CD4-positive, CD25-positive, alpha-beta regulatory T cell (primary cell): ENCODE results near the gene PFDN4. TPM values are rescaled to one million over a fixed set of nuclear protein-coding genes. Genes with fewer than 3 reads are reported as not detected.

Experiments used
- ATAC-seq, 2 donors: fragments of 150-1000 bp; cut with Tn5 transposase; one replicate each; pipeline ENCODE4 v1.10.0; 2021; ENCODE audit warnings: low read depth in 2 of 2, moderate number of reproducible peaks in 2 of 2, moderate library complexity in 1 of 2
- DNase-seq, 3 donors: peaks; one replicate each; pipeline versions ENCODE4 v3.0.0 to v3.0.0-alpha.2; 2012 to 2022; ENCODE audit warnings: mixed read lengths in 1 of 3
- H3K27ac ChIP-seq: one replicate; pipeline ENCODE4 v1.7.0; 2013; ENCODE audit warnings: mild to moderate bottlenecking, low read length; ENCODE audit not compliant: insufficient read depth, poor library complexity, severe bottlenecking
- H3K27me3 ChIP-seq: one replicate; pipeline ENCODE4 v1.7.0; 2013; ENCODE audit warnings: low read length; ENCODE audit not compliant: control insufficient read depth, insufficient read depth
- H3K36me3 ChIP-seq: one replicate; pipeline ENCODE4 v1.7.0; 2013; ENCODE audit warnings: mild to moderate bottlenecking, low read length, moderate library complexity; ENCODE audit not compliant: control insufficient read depth, insufficient read depth
- H3K4me1 ChIP-seq: 2 replicates; pipeline ENCODE4 v1.7.0; 2013; ENCODE audit warnings: mild to moderate bottlenecking, low read length; ENCODE audit not compliant: insufficient read depth, control insufficient read depth, poor library complexity, severe bottlenecking
- H3K4me3 ChIP-seq: one replicate; pipeline ENCODE4 v1.7.0; 2013; ENCODE audit warnings: low read depth, mild to moderate bottlenecking, low read length, moderate library complexity
- H3K9me3 ChIP-seq, 2 experiments: 1 replicate in 1 of 2; 2 replicates in 1 of 2; pipeline ENCODE4 v1.7.0; 2013; ENCODE audit warnings: low read length in 2 of 2, mild to moderate bottlenecking in 1 of 2, moderate library complexity in 1 of 2; ENCODE audit not compliant: control insufficient read depth in 2 of 2
- H3K27ac Mint-ChIP-seq, 3 donors: one replicate each; pipeline ENCODE4 v1.8.0; 2020 to 2022; ENCODE audit warnings: mild to moderate bottlenecking in 3 of 3, mixed read lengths in 3 of 3, moderate library complexity in 2 of 3
- H3K27me3 Mint-ChIP-seq: one replicate; pipeline ENCODE4 v1.8.0; 2022; ENCODE audit warnings: mild to moderate bottlenecking, mixed read lengths
- H3K36me3 Mint-ChIP-seq: one replicate; pipeline ENCODE4 v1.8.0; 2020; ENCODE audit warnings: mixed read lengths
- H3K4me1 Mint-ChIP-seq, 4 donors: one replicate each; pipeline ENCODE4 v1.8.0; 2020 to 2022; ENCODE audit warnings: mixed read lengths in 4 of 4, mild to moderate bottlenecking in 1 of 4
- H3K4me3 Mint-ChIP-seq, 4 donors: one replicate each; pipeline ENCODE4 v1.8.0; 2020 to 2022; ENCODE audit warnings: mild to moderate bottlenecking in 4 of 4, mixed read lengths in 4 of 4, moderate library complexity in 3 of 4
- H3K9me3 Mint-ChIP-seq, 7 donors: one replicate each; pipeline ENCODE4 v1.8.0; 2020 to 2022; ENCODE audit warnings: mixed read lengths in 7 of 7, mild to moderate bottlenecking in 3 of 7, moderate library complexity in 2 of 7
- polyA plus RNA-seq, 4 donors: library from polyadenylated mRNA; unstranded; fragments of 300-500 nt; fragmentation: Illumina TruSeq; gene quantifications; one replicate each; pipeline ENCODE4 v1.2.3, GENCODE V29; 2021
- total RNA-seq: library from RNA; stranded (reverse); gene quantifications from one replicate; pipeline ENCODE4 v1.2.3, GENCODE V29; 2022

Gene PFDN4
- total and polyA plus RNA-seq, 5 donors from 2014 or later = 28.6 to 94.6 (median 74.8) TPM

DNA sequence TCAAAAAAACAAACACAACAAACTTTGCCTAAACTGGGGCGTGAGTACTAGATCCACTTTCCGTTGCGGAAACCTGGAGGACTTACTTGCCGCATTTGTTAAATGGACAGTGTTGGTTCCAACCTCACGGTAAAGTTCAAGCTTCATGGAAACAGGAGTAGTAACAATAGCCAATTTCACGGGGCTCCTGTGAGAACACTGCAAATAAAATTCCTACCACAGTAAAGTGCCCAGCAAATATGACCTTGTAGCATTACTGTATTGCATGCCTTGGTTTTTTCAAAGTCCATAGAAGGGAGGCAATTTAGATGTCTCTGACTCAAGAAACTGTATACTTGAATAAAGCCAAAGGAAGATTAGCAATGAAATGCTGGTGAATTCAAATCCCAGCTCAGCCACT, 30.5 kb upstream of the PFDN4 start:
- ATAC-seq (no peak), DNase-seq (no peak)
- no peaks in the 10 kb centered on the region for H3K36me3 Mint-ChIP-seq
- no peaks in the 10 kb centered on the region for H3K9me3 Mint-ChIP-seq
- peaks cover 43% of the 10 kb centered on the region for H3K27me3 Mint-ChIP-seq
- H3K9me3 ChIP-seq = no peaks in the 10 kb centered on the region
- peaks cover 11% of the 10 kb centered on the region for H3K4me1 ChIP-seq
- peaks cover 21% of the 10 kb centered on the region for H3K27me3 ChIP-seq
- H3K4me3 Mint-ChIP-seq = no peak overlapping the region
- no peak overlapping the region for H3K27ac Mint-ChIP-seq
- no peaks in the 10 kb centered on the region for H3K36me3 ChIP-seq
- H3K4me3 ChIP-seq = no peak overlapping the region
- no peak overlapping the region for H3K27ac ChIP-seq
- H3K4me1 Mint-ChIP-seq = peaks cover 0 to 23% (median 6%) of the 10 kb centered on the region in 4 donors

DNA sequence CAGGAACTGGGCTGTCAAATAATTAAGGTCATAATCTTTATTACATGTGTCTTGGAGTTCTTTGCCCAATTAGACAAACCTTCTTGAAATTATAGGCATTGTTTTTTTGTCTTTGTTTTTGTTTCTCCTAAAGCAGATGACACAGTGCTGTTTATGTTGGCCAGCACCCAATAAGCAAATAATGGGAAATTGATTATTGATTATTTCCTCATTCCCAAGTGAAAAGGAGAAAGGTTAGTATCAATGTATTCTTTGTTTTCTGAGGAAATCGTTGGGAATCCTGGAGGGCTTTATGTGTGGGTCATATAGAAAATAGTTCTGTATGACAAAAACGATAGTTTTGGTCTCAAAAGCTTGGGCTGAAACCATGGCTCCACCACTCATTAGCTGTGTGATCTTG, 29.6 kb upstream of the PFDN4 start:
- peaks cover 16% of the 10 kb centered on the region for H3K27me3 ChIP-seq
- H3K36me3 ChIP-seq = no peaks in the 10 kb centered on the region
- Mint-ChIP-seq H3K9me3 (no peaks in the 10 kb centered on the region), H3K27me3 (peaks cover 41% of the 10 kb centered on the region), H3K4me3 (no peak overlapping the region), H3K36me3 (no peaks in the 10 kb centered on the region), H3K4me1 (peaks cover 0 to 14% (median 6%) of the 10 kb centered on the region in 4 donors), H3K27ac (no peak overlapping the region)
- ATAC-seq = no peak
- DNase-seq = no peak
- H3K4me1 ChIP-seq = peaks cover 3% of the 10 kb centered on the region
- H3K9me3 ChIP-seq = no peaks in the 10 kb centered on the region
- H3K4me3 ChIP-seq = no peak overlapping the region
- H3K27ac ChIP-seq = no peak overlapping the region

DNA sequence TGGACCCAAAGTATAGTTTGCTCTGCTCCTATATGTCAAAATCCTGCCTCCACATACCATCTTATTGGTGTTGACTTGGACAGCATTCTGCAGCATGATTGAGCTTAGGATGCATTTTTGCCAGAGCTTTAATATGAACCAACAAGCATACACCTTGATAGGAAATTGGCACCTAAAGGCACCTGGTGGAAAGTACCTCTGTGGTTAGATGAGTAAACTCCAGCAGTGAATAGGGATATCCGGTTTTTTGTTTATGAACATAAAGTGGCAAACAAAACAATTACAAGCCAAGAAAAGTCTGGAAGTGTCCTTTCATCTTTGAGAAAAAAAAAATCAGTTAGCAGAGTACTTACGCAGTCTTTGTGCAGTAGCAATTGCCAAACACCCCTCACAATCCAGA, 27.9 kb upstream of the PFDN4 start:
- no peaks in the 10 kb centered on the region for H3K9me3 ChIP-seq
- H3K27ac ChIP-seq = no peak overlapping the region
- no peak for DNase-seq
- no peak overlapping the region for H3K4me3 ChIP-seq
- Mint-ChIP-seq H3K36me3 (no peaks in the 10 kb centered on the region), H3K9me3 (no peaks in the 10 kb centered on the region), H3K27me3 (peaks cover 30% of the 10 kb centered on the region), H3K4me1 (peaks cover 0 to under 1% (median 0%) of the 10 kb centered on the region in 4 donors), H3K27ac (no peak overlapping the region), H3K4me3 (no peak overlapping the region)
- no peak for ATAC-seq
- H3K27me3 ChIP-seq = peaks cover 16% of the 10 kb centered on the region
- H3K4me1 ChIP-seq = no peaks in the 10 kb centered on the region
- no peaks in the 10 kb centered on the region for H3K36me3 ChIP-seq

DNA sequence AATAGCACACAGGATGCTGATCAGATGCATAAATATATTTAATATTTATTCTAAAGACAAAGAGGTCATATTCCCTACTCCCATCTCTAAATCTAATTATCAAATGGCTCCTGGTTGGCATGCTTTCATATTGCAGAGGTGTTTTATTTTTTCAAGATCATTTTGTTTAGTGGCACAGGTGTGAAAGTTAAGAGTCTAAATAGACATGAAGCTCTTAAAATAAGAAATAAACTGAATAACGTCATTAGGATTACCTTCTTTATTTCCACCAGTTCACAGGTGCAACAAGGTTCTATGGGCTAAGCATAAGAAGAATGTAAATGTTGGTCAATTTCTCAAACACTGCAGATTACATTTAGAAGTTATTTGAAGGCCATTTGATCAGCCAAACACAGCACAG, 27.0 kb upstream of the PFDN4 start:
- Mint-ChIP-seq H3K4me1 (no peaks in the 10 kb centered on the region), H3K27ac (no peak overlapping the region), H3K27me3 (peaks cover 20% of the 10 kb centered on the region), H3K4me3 (no peak overlapping the region), H3K9me3 (no peaks in the 10 kb centered on the region), H3K36me3 (no peaks in the 10 kb centered on the region)
- Histone ChIP-seq H3K4me1 (no peaks in the 10 kb centered on the region), H3K4me3 (no peak overlapping the region), H3K27ac (no peak overlapping the region), H3K27me3 (peaks cover 12% of the 10 kb centered on the region), H3K36me3 (no peaks in the 10 kb centered on the region), H3K9me3 (no peaks in the 10 kb centered on the region)
- ATAC-seq (no peak), DNase-seq (no peak)

DNA sequence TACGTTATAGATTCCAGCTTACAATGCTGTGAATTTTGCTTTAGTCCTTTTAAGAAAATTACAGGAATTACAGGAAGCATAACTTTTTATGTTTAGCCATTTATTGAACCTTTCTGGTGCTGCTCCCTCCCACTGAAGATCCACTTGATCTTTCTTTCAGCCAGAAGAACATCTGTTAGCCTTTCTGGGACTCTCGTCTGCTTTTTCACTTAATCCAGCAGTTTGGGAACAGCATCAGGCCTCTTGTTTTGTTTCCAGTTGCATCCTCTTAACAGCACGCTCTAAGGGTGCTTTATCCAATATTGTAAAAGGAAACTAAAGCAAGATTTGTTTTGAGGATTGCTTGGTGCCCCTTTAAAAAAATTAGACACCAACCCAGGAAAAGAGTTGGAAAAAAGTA, 23.8 kb upstream of the PFDN4 start:
- Histone ChIP-seq H3K36me3 (no peaks in the 10 kb centered on the region), H3K4me1 (no peaks in the 10 kb centered on the region), H3K4me3 (no peak overlapping the region), H3K9me3 (no peaks in the 10 kb centered on the region), H3K27ac (no peak overlapping the region), H3K27me3 (peaks cover 8% of the 10 kb centered on the region)
- ATAC-seq (no peak), DNase-seq (no peak)
- Mint-ChIP-seq H3K36me3 (no peaks in the 10 kb centered on the region), H3K27ac (no peak overlapping the region), H3K4me3 (no peak overlapping the region), H3K9me3 (no peaks in the 10 kb centered on the region), H3K4me1 (no peaks in the 10 kb centered on the region), H3K27me3 (peaks cover 6% of the 10 kb centered on the region)

DNA sequence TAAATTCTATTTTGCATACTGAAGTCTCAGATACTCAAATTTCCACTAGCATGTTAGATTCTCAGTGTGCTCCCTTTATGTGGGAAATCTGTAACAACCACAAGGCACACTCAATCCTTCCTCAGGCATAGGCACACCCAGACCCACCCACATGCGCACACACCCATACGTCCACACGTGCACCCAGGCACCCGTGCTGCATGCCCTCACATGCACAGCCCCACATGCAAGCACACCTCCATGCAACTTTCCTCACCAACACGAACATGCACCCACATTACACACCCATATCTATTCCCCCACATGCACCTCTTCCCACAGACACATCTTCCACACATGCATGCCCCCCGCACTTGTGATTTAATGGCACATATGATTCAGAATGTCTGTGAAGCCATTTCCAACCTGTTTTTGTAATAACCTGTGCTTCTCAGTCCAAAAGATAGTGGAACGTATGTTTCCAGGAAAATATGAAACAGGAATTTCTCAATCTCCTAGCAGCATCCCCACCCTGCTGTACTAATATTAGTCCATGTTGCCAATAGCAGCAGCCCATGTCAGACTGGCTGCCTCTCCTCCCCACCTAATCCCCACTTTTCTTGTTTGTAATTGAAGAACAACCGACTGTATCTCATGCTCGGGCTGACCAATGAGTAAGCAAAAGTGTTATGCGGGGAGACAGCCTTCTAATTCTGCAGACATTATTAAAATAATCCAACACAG, 22.8 kb upstream of the PFDN4 start:
- Mint-ChIP-seq H3K9me3 (no peaks in the 10 kb centered on the region), H3K27ac (no peak overlapping the region), H3K36me3 (no peaks in the 10 kb centered on the region), H3K4me3 (no peak overlapping the region), H3K27me3 (peaks cover 6% of the 10 kb centered on the region), H3K4me1 (no peaks in the 10 kb centered on the region)
- Histone ChIP-seq H3K36me3 (no peaks in the 10 kb centered on the region), H3K4me1 (no peaks in the 10 kb centered on the region), H3K27me3 (peaks cover 4% of the 10 kb centered on the region), H3K4me3 (no peak overlapping the region), H3K9me3 (no peaks in the 10 kb centered on the region), H3K27ac (no peak overlapping the region)
- DNase-seq = no peak
- no peak for ATAC-seq

DNA sequence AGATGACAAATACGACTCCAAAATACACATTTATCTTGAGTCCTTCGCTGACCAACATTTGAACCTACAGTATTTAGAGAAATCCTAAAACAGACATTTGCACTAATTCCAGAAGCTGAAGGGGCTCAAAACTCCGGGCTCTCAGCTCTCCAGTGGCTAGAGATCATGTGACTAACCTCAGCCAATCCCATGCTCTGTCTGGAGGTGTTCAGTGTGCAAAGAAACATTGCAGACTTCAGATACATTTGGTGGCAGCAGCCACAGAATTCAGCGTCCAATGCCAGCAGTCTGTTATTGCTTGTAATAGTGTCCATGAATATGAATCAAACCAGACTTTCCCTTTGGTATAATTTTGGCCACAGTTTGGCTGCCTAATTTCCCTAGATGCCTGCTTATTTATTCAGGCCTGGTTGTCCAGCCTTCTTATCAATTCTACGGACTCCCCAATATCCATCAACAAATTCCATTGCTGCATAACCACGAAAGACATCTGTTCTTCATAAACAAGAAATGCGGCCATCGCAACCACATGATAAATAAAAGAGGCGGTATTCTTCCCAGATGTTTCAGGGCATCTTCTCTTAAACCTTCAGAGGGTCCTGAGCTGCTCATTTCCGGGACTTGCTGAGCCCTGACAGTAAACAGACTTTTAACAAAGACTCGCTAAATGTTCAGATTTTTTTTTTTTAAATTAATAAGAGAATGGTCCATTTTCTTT, 19.6 kb upstream of the PFDN4 start:
- Histone ChIP-seq H3K4me3 (no peak overlapping the region), H3K36me3 (no peaks in the 10 kb centered on the region), H3K27me3 (peaks cover 7% of the 10 kb centered on the region), H3K9me3 (no peaks in the 10 kb centered on the region), H3K27ac (no peak overlapping the region), H3K4me1 (no peaks in the 10 kb centered on the region)
- H3K4me3 Mint-ChIP-seq = no peak overlapping the region
- ATAC-seq = no peak
- H3K27ac Mint-ChIP-seq = no peak overlapping the region
- H3K27me3 Mint-ChIP-seq = peaks cover 10% of the 10 kb centered on the region
- no peaks in the 10 kb centered on the region for H3K4me1 Mint-ChIP-seq
- H3K36me3 Mint-ChIP-seq = no peaks in the 10 kb centered on the region
- H3K9me3 Mint-ChIP-seq = no peaks in the 10 kb centered on the region
- no peak for DNase-seq

DNA sequence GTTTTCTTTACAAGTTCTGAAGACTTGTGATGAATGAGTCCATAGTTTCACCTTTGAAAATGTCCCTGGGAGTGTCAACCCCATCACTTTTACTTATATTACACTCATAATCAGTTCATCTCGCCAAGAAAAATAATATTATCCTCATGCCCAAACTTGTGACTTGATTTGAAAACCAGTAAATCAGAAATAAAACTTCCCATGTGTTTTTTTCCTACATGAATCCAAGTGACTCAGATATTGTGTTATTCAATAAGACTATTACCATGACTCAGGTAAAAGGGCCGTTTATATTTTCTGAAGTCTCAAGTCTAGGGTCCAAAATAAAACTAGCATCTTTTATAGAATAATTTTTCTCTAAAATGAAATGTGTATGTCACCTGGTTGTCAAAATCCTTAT, 18.3 kb upstream of the PFDN4 start:
- peaks cover 7% of the 10 kb centered on the region for H3K27me3 ChIP-seq
- Mint-ChIP-seq H3K27ac (no peak overlapping the region), H3K27me3 (peaks cover 9% of the 10 kb centered on the region), H3K4me1 (no peaks in the 10 kb centered on the region), H3K9me3 (no peaks in the 10 kb centered on the region), H3K36me3 (no peaks in the 10 kb centered on the region), H3K4me3 (no peak overlapping the region)
- H3K36me3 ChIP-seq = no peaks in the 10 kb centered on the region
- no peaks in the 10 kb centered on the region for H3K4me1 ChIP-seq
- H3K27ac ChIP-seq = no peak overlapping the region
- ATAC-seq (no peak), DNase-seq (no peak)
- H3K4me3 ChIP-seq = no peak overlapping the region
- H3K9me3 ChIP-seq = no peaks in the 10 kb centered on the region
